ENCODE results near the gene MIB2. TPM values are rescaled to one million over a fixed set of nuclear protein-coding genes. Genes with fewer than 3 reads are reported as not detected.
"Not testable (repeated sequence)": the region's sequence is repeated elsewhere in the genome, so short reads cannot be mapped to it uniquely, and the experiment has no call there.

MIB2 gene
- total RNA-seq, 1 experiment from 2014 or later, result 32.4 TPM

- no TSS peak for BruUV-seq (replicated peaks)
- no peak overlapping the region for H3K4me3 ChIP-seq (ENCODE audit: low read depth, low read length)
- H3K4me3 Mint-ChIP-seq (ENCODE audit: unreplicated experiment), result no peak overlapping the region
- CTCF ChIA-PET, result no interaction called here
- no peak for DNase-seq
- TF ChIP-seq CTCF (IDR thresholded peaks at IDR 0.05; ENCODE audit: insufficient read depth in 1 of 2, low read depth in 1 of 2, low read length in 1 of 2, severe bottlenecking in 1 of 2, unreplicated experiment in 1 of 2), result no peak
- H3K4me1 ChIP-seq, result no peaks in the 10 kb centered on the region
- H3K27me3 ChIP-seq (replicated peaks; ENCODE audit: control insufficient read depth, insufficient read depth, low read length), result no peaks in the 10 kb centered on the region
- no peaks in the 10 kb centered on the region for H3K36me3 ChIP-seq (ENCODE audit: control insufficient read depth, insufficient read depth, low read length)
- no peaks in the 10 kb centered on the region for H3K9me3 Mint-ChIP-seq (ENCODE audit: unreplicated experiment)
- H3K27ac Mint-ChIP-seq (ENCODE audit: unreplicated experiment), result no peak overlapping the region
- H3K36me3 Mint-ChIP-seq (ENCODE audit: insufficient read depth, unreplicated experiment), result no peaks in the 10 kb centered on the region
- no peaks in the 10 kb centered on the region for H3K4me1 Mint-ChIP-seq (ENCODE audit: low read depth, unreplicated experiment)
- no peaks in the 10 kb centered on the region for H3K27me3 Mint-ChIP-seq (ENCODE audit: insufficient read depth, unreplicated experiment)
- no peaks in the 10 kb centered on the region for H3K9me3 ChIP-seq
- POLR2A ChIA-PET, result no interaction called here
- intact Hi-C loops (cut with micrococcal nuclease; ENCODE audit: unreplicated experiment), result no loop called here
These were observed 20.6 kb upstream of the MIB2 start for GRCh38 chr1:1594602-1595260.

- H3K9me3 Mint-ChIP-seq (ENCODE audit: unreplicated experiment); H3K4me3 Mint-ChIP-seq (ENCODE audit: unreplicated experiment); H3K4me3 ChIP-seq (ENCODE audit: low read depth, low read length); H3K27ac Mint-ChIP-seq (ENCODE audit: unreplicated experiment); H3K27me3 Mint-ChIP-seq (ENCODE audit: insufficient read depth, unreplicated experiment); BruUV-seq (replicated peaks); H3K9me3 ChIP-seq; CTCF ChIA-PET; H3K36me3 ChIP-seq (ENCODE audit: control insufficient read depth, insufficient read depth, low read length); intact Hi-C loops (cut with micrococcal nuclease; ENCODE audit: unreplicated experiment); H3K36me3 Mint-ChIP-seq (ENCODE audit: insufficient read depth, unreplicated experiment); H3K27me3 ChIP-seq (replicated peaks; ENCODE audit: control insufficient read depth, insufficient read depth, low read length); H3K4me1 Mint-ChIP-seq (ENCODE audit: low read depth, unreplicated experiment); POLR2A ChIA-PET; H3K4me1 ChIP-seq; DNase-seq: not testable (repeated sequence)
These were observed 20.0 kb upstream of the MIB2 start for GRCh38 chr1:1595341-1595740.

GRCh38 chr1:1596493-1597274, 18.6 kb upstream of the MIB2 start:
- Mint-ChIP-seq H3K9me3 (ENCODE audit: unreplicated experiment) (no peaks in the 10 kb centered on the region), H3K36me3 (ENCODE audit: insufficient read depth, unreplicated experiment) (no peaks in the 10 kb centered on the region), H3K27ac (ENCODE audit: unreplicated experiment) (no peak overlapping the region), H3K4me3 (ENCODE audit: unreplicated experiment) (no peak overlapping the region), H3K4me1 (ENCODE audit: low read depth, unreplicated experiment) (no peaks in the 10 kb centered on the region), H3K27me3 (ENCODE audit: insufficient read depth, unreplicated experiment) (no peaks in the 10 kb centered on the region)
- no peak for DNase-seq
- intact Hi-C loops (cut with micrococcal nuclease; ENCODE audit: unreplicated experiment), result no loop called here
- H3K36me3 ChIP-seq (ENCODE audit: control insufficient read depth, insufficient read depth, low read length), result no peaks in the 10 kb centered on the region
- no peaks in the 10 kb centered on the region; the same call in 1 of the 2 replicates for H3K4me1 ChIP-seq
- no TSS peak for BruUV-seq (replicated peaks)
- POLR2A ChIA-PET, result no interaction called here
- CTCF ChIA-PET, result interaction anchor here (0.6 to 1.4 kb wide), 3 partner anchors 19 to 312 kb away, joined by 3 to 5 read pairs (median 3); no protein-coding TSS in a partner anchor
- H3K9me3 ChIP-seq, result no peaks in the 10 kb centered on the region
- no peak for TF ChIP-seq CTCF (IDR thresholded peaks at IDR 0.05; ENCODE audit: insufficient read depth in 1 of 2, low read depth in 1 of 2, low read length in 1 of 2, severe bottlenecking in 1 of 2, unreplicated experiment in 1 of 2)
- no peaks in the 10 kb centered on the region for H3K27me3 ChIP-seq (replicated peaks; ENCODE audit: control insufficient read depth, insufficient read depth, low read length)
- no peak overlapping the region for H3K4me3 ChIP-seq (ENCODE audit: low read depth, low read length)

Measured in Caco-2 (cell line).